Measurements from ENCODE around the gene KAZN.

The KAZN gene

GRCh38 chr1:15110867-15111230 is 512.4 kb downstream of the KAZN start:
- H3K9ac ChIP-seq (ENCODE audit: low read length) = no peak overlapping the region
- peaks cover 2% of the 10 kb centered on the region for H3K9me3 ChIP-seq (ENCODE audit: insufficient read depth, low read depth, low read length)
- H2BK5ac ChIP-seq (ENCODE audit: low read depth, low read length, poor library complexity) = no peak overlapping the region
- no peak overlapping the region for H4K12ac ChIP-seq (ENCODE audit: low read depth, low read length)
- H3K4me1 ChIP-seq (ENCODE audit: control insufficient read depth in 1 of 2, insufficient read depth in 2 of 2, low read length in 2 of 2) = no peaks in the 10 kb centered on the region
- no peak overlapping the region for H3K4me2 ChIP-seq (ENCODE audit: low read length)
- no peaks in the 10 kb centered on the region for H3K27me3 ChIP-seq (ENCODE audit: insufficient read depth, low read length)
- DNase-seq = no peak
- no peak overlapping the region for H3K23ac ChIP-seq (ENCODE audit: low read length)
- H2BK12ac ChIP-seq (ENCODE audit: low read length) = no peak overlapping the region
- H3K79me1 ChIP-seq (ENCODE audit: low read length) = no peaks in the 10 kb centered on the region
- H2BK120ac ChIP-seq (ENCODE audit: insufficient read depth, low read length, poor library complexity) = no peak overlapping the region
- H3K14ac ChIP-seq (ENCODE audit: low read length) = no peak overlapping the region
- no peak overlapping the region for H2AFZ ChIP-seq (ENCODE audit: insufficient read depth, low read length, poor library complexity)
- no peaks in the 10 kb centered on the region for H3K79me2 ChIP-seq (ENCODE audit: control insufficient read depth, insufficient read depth, low read length, poor library complexity)
- no peak overlapping the region for H4K91ac ChIP-seq (ENCODE audit: low read depth, low read length)
- no peak overlapping the region for H2AK5ac ChIP-seq (ENCODE audit: low read length)
- no peak overlapping the region for H3K4me3 ChIP-seq (ENCODE audit: low read depth, low read length)
- WGBS (ENCODE audit: extremely low coverage, insufficient coverage, insufficient read length) = no CpG with 5 or more reads among the region's 2 CpGs
- H3K4ac ChIP-seq (ENCODE audit: low read depth, low read length) = no peak overlapping the region
- no peaks in the 10 kb centered on the region for H3K36me3 ChIP-seq (ENCODE audit: control insufficient read depth in 1 of 2, insufficient read depth in 2 of 2, low read length in 2 of 2)
- no peak overlapping the region for H4K8ac ChIP-seq (ENCODE audit: low read depth, low read length)
- no peak overlapping the region for H3K18ac ChIP-seq (ENCODE audit: low read length)
- no peak overlapping the region for H3K27ac ChIP-seq (ENCODE audit: low read depth, low read length)

- WGBS (ENCODE audit: extremely low coverage, insufficient coverage, insufficient read length) = no CpG with 5 or more reads among the region's 5 CpGs
- H3K18ac ChIP-seq (ENCODE audit: low read length) = no peak overlapping the region
Observed at GRCh38 chr1:15113146-15113545, 514.7 kb downstream of the KAZN start.

GRCh38 chr1:15114884-15115283 is 516.4 kb downstream of the KAZN start:
- H4K8ac ChIP-seq (ENCODE audit: low read depth, low read length) = no peak overlapping the region
- no peak overlapping the region for H2BK120ac ChIP-seq (ENCODE audit: insufficient read depth, low read length, poor library complexity)
- no peaks in the 10 kb centered on the region for H3K79me1 ChIP-seq (ENCODE audit: low read length)
- DNase-seq = no peak
- no peak overlapping the region for H3K18ac ChIP-seq (ENCODE audit: low read length)
- no peak overlapping the region for H3K4me2 ChIP-seq (ENCODE audit: low read length)
- H4K12ac ChIP-seq (ENCODE audit: low read depth, low read length) = no peak overlapping the region
- H2AK5ac ChIP-seq (ENCODE audit: low read length) = no peak overlapping the region
- H4K91ac ChIP-seq (ENCODE audit: low read depth, low read length) = no peak overlapping the region
- H3K23ac ChIP-seq (ENCODE audit: low read length) = no peak overlapping the region
- no peaks in the 10 kb centered on the region for H3K79me2 ChIP-seq (ENCODE audit: control insufficient read depth, insufficient read depth, low read length, poor library complexity)
- H3K27ac ChIP-seq (ENCODE audit: low read depth, low read length) = no peak overlapping the region
- H3K36me3 ChIP-seq (ENCODE audit: control insufficient read depth in 1 of 2, insufficient read depth in 2 of 2, low read length in 2 of 2) = no peaks in the 10 kb centered on the region
- H2AFZ ChIP-seq (ENCODE audit: insufficient read depth, low read length, poor library complexity) = no peak overlapping the region
- H2BK5ac ChIP-seq (ENCODE audit: low read depth, low read length, poor library complexity) = no peak overlapping the region
- H3K4me1 ChIP-seq (ENCODE audit: control insufficient read depth in 1 of 2, insufficient read depth in 2 of 2, low read length in 2 of 2) = no peaks in the 10 kb centered on the region
- no peak overlapping the region for H3K9ac ChIP-seq (ENCODE audit: low read length)
- no peaks in the 10 kb centered on the region for H3K27me3 ChIP-seq (ENCODE audit: insufficient read depth, low read length)
- H3K4ac ChIP-seq (ENCODE audit: low read depth, low read length) = no peak overlapping the region
- no peak overlapping the region for H3K14ac ChIP-seq (ENCODE audit: low read length)
- no peak overlapping the region for H2BK12ac ChIP-seq (ENCODE audit: low read length)
- no CpG with 5 or more reads among the region's 13 CpGs for WGBS (ENCODE audit: extremely low coverage, insufficient coverage, insufficient read length)
- H3K4me3 ChIP-seq (ENCODE audit: low read depth, low read length) = no peak overlapping the region
- no peaks in the 10 kb centered on the region for H3K9me3 ChIP-seq (ENCODE audit: insufficient read depth, low read depth, low read length)

More at GRCh38 chr1:15113146-15113545, 514.7 kb downstream of the KAZN start:
- H3K27ac ChIP-seq (ENCODE audit: low read depth, low read length) = no peak overlapping the region
- no peak overlapping the region for H3K23ac ChIP-seq (ENCODE audit: low read length)
- H3K4ac ChIP-seq (ENCODE audit: low read depth, low read length) = no peak overlapping the region
- H3K9me3 ChIP-seq (ENCODE audit: insufficient read depth, low read depth, low read length) = peaks cover 2% of the 10 kb centered on the region
- DNase-seq = no peak
- no peak overlapping the region for H3K4me2 ChIP-seq (ENCODE audit: low read length)
- no peaks in the 10 kb centered on the region for H3K36me3 ChIP-seq (ENCODE audit: control insufficient read depth in 1 of 2, insufficient read depth in 2 of 2, low read length in 2 of 2)
- H3K79me2 ChIP-seq (ENCODE audit: control insufficient read depth, insufficient read depth, low read length, poor library complexity) = no peaks in the 10 kb centered on the region
- no peak overlapping the region for H4K91ac ChIP-seq (ENCODE audit: low read depth, low read length)
- no peak overlapping the region for H4K8ac ChIP-seq (ENCODE audit: low read depth, low read length)
- no peaks in the 10 kb centered on the region for H3K27me3 ChIP-seq (ENCODE audit: insufficient read depth, low read length)
- H2BK12ac ChIP-seq (ENCODE audit: low read length) = no peak overlapping the region
- no peaks in the 10 kb centered on the region for H3K79me1 ChIP-seq (ENCODE audit: low read length)
- H2BK5ac ChIP-seq (ENCODE audit: low read depth, low read length, poor library complexity) = no peak overlapping the region
- H4K12ac ChIP-seq (ENCODE audit: low read depth, low read length) = no peak overlapping the region
- no peak overlapping the region for H2BK120ac ChIP-seq (ENCODE audit: insufficient read depth, low read length, poor library complexity)
- no peak overlapping the region for H2AFZ ChIP-seq (ENCODE audit: insufficient read depth, low read length, poor library complexity)
- no peak overlapping the region for H2AK5ac ChIP-seq (ENCODE audit: low read length)
- H3K4me1 ChIP-seq (ENCODE audit: control insufficient read depth in 1 of 2, insufficient read depth in 2 of 2, low read length in 2 of 2) = no peaks in the 10 kb centered on the region
- H3K14ac ChIP-seq (ENCODE audit: low read length) = no peak overlapping the region
- H3K9ac ChIP-seq (ENCODE audit: low read length) = no peak overlapping the region
- H3K4me3 ChIP-seq (ENCODE audit: low read depth, low read length) = no peak overlapping the region

- Histone ChIP-seq H3K4me2 (ENCODE audit: low read length) (no peak overlapping the region), H2AK5ac (ENCODE audit: low read length) (no peak overlapping the region), H3K23ac (ENCODE audit: low read length) (no peak overlapping the region)
Observed at GRCh38 chr1:15115542-15116330, 517.3 kb downstream of the KAZN start.

More at GRCh38 chr1:15115542-15116330, 517.3 kb downstream of the KAZN start:
- no peak overlapping the region for H4K8ac ChIP-seq (ENCODE audit: low read depth, low read length)
- H4K12ac ChIP-seq (ENCODE audit: low read depth, low read length) = no peak overlapping the region
- H3K4me1 ChIP-seq (ENCODE audit: control insufficient read depth in 1 of 2, insufficient read depth in 2 of 2, low read length in 2 of 2) = no peaks in the 10 kb centered on the region
- H3K4ac ChIP-seq (ENCODE audit: low read depth, low read length) = no peak overlapping the region
- DNase-seq = no peak
- no peaks in the 10 kb centered on the region for H3K36me3 ChIP-seq (ENCODE audit: control insufficient read depth in 1 of 2, insufficient read depth in 2 of 2, low read length in 2 of 2)
- WGBS (ENCODE audit: extremely low coverage, insufficient coverage, insufficient read length) = no CpG with 5 or more reads among the region's 15 CpGs
- no peaks in the 10 kb centered on the region for H3K79me2 ChIP-seq (ENCODE audit: control insufficient read depth, insufficient read depth, low read length, poor library complexity)
- no peaks in the 10 kb centered on the region for H3K9me3 ChIP-seq (ENCODE audit: insufficient read depth, low read depth, low read length)
- no peak overlapping the region for H2BK120ac ChIP-seq (ENCODE audit: insufficient read depth, low read length, poor library complexity)
- H3K14ac ChIP-seq (ENCODE audit: low read length) = no peak overlapping the region
- no peaks in the 10 kb centered on the region for H3K79me1 ChIP-seq (ENCODE audit: low read length)
- H3K27me3 ChIP-seq (ENCODE audit: insufficient read depth, low read length) = peaks cover 3% of the 10 kb centered on the region
- H3K4me3 ChIP-seq (ENCODE audit: low read depth, low read length) = no peak overlapping the region
- H2BK5ac ChIP-seq (ENCODE audit: low read depth, low read length, poor library complexity) = no peak overlapping the region
- no peak overlapping the region for H3K9ac ChIP-seq (ENCODE audit: low read length)
- H3K27ac ChIP-seq (ENCODE audit: low read depth, low read length) = no peak overlapping the region
- H4K91ac ChIP-seq (ENCODE audit: low read depth, low read length) = no peak overlapping the region
- no peak overlapping the region for H2AFZ ChIP-seq (ENCODE audit: insufficient read depth, low read length, poor library complexity)
- no peak overlapping the region for H2BK12ac ChIP-seq (ENCODE audit: low read length)
- no peak overlapping the region for H3K18ac ChIP-seq (ENCODE audit: low read length)
